ENCODE results near the gene FGD2.

Gene FGD2

GRCh38 chr6:37030599-37030998, 25.1 kb downstream of the FGD2 start:
- no peak for TF ChIP-seq CTCF (IDR thresholded peaks at IDR 0.05)
- H3K9me3 ChIP-seq, result no peaks in the 10 kb centered on the region
- H3K4me3 ChIP-seq, result no peak overlapping the region
- no peaks in the 10 kb centered on the region for H3K36me3 ChIP-seq
- no peaks in the 10 kb centered on the region for H3K4me1 ChIP-seq
- intact Hi-C loops (cut with DNase I; ENCODE audit: low total_unique reads), result no loop called here
- DNase-seq, result no peak
- H3K27me3 ChIP-seq, result peaks cover 0 to 2% of the 10 kb centered on the region in 2 donors
- H3K27ac ChIP-seq, result no peak overlapping the region

GRCh38 chr6:37032239-37032638, 26.8 kb downstream of the FGD2 start:
- Histone ChIP-seq H3K27me3 (peaks cover 0 to 2% of the 10 kb centered on the region in 2 donors), H3K4me3 (no peak overlapping the region), H3K27ac (no peak overlapping the region), H3K4me1 (no peaks in the 10 kb centered on the region), H3K36me3 (no peaks in the 10 kb centered on the region), H3K9me3 (no peaks in the 10 kb centered on the region)
- no peak for TF ChIP-seq CTCF (IDR thresholded peaks at IDR 0.05)
- no peak for DNase-seq
- intact Hi-C loops (cut with DNase I; ENCODE audit: low total_unique reads), result no loop called here

- intact Hi-C loops (cut with DNase I; ENCODE audit: low total_unique reads), result no loop called here
- H3K27me3 ChIP-seq, result no peaks in the 10 kb centered on the region
- H3K4me1 ChIP-seq, result no peaks in the 10 kb centered on the region
- no peak for DNase-seq
- no peaks in the 10 kb centered on the region for H3K36me3 ChIP-seq
- no peak for TF ChIP-seq CTCF (IDR thresholded peaks at IDR 0.05)
- H3K27ac ChIP-seq, result no peak overlapping the region
- H3K4me3 ChIP-seq, result no peak overlapping the region
- H3K9me3 ChIP-seq, result no peaks in the 10 kb centered on the region
Measured at GRCh38 chr6:37033255-37033654, 27.8 kb downstream of the FGD2 start.

GRCh38 chr6:37033819-37034795, 28.7 kb downstream of the FGD2 start:
- no peaks in the 10 kb centered on the region for H3K9me3 ChIP-seq
- intact Hi-C loops (cut with DNase I; ENCODE audit: low total_unique reads), result no loop called here
- no peaks in the 10 kb centered on the region for H3K4me1 ChIP-seq
- DNase-seq, result no peak
- TF ChIP-seq CTCF (IDR thresholded peaks at IDR 0.05), result no peak
- H3K4me3 ChIP-seq, result no peak overlapping the region
- no peaks in the 10 kb centered on the region for H3K27me3 ChIP-seq
- H3K36me3 ChIP-seq, result no peaks in the 10 kb centered on the region
- H3K27ac ChIP-seq, result no peak overlapping the region

GRCh38 chr6:37036146-37036545, 30.7 kb downstream of the FGD2 start:
- intact Hi-C loops (cut with DNase I; ENCODE audit: low total_unique reads), result no loop called here
- TF ChIP-seq CTCF (IDR thresholded peaks at IDR 0.05), result no peak
- no peak overlapping the region for H3K27ac ChIP-seq
- no peaks in the 10 kb centered on the region for H3K27me3 ChIP-seq
- H3K9me3 ChIP-seq, result no peaks in the 10 kb centered on the region
- DNase-seq, result no peak
- H3K4me3 ChIP-seq, result no peak overlapping the region
- H3K36me3 ChIP-seq, result no peaks in the 10 kb centered on the region
- no peaks in the 10 kb centered on the region for H3K4me1 ChIP-seq
